ENCODE data around the gene APEX1.
A peak's percentile ranks its signal among the peaks of the same experiment; 100 is the strongest.
"Not testable (repeated sequence)": the region's sequence is repeated elsewhere in the genome, so short reads cannot be mapped to it uniquely, and the experiment has no call there.

Gene APEX1

GRCh38 chr14:20436363-20436755 is 18.7 kb upstream of the APEX1 start:
- no peak for DNase-seq

DNA sequence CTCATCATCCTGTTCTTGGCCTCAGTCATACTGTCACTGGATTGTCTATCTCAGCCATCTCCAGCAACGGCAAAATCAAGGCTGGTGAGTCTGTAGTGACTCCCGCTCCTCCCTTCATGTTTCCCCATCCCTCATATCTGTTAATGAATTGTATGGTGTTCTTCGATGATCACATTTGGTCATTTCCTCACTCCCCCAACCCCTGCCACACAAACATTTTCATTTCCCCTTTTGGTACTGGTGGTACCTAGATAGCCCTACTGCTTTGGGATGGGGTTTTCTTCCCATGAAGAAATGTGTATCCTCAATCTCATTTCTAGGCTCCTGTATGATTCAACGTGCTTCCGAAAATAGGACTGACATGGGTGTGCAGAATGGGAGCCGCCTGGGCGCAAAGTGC is 16.4 kb upstream of the APEX1 start:
- DNase-seq = no peak

GRCh38 chr14:20440465-20440864 is 14.6 kb upstream of the APEX1 start:
- no peak for DNase-seq

- no peak for DNase-seq
These were observed 14.1 kb upstream of the APEX1 start for GRCh38 chr14:20440882-20441281.

- DNase-seq = no peak
These were observed 13.6 kb upstream of the APEX1 start for GRCh38 chr14:20441461-20441860.

- not testable (repeated sequence) for DNase-seq
These were observed 11.4 kb upstream of the APEX1 start for GRCh38 chr14:20443650-20444049.

GRCh38 chr14:20446889-20447288 is 8.1 kb upstream of the APEX1 start:
- DNase-seq = no peak

GRCh38 chr14:20452831-20453230 is 2.2 kb upstream of the APEX1 start:
- not testable (repeated sequence) for DNase-seq

DNA sequence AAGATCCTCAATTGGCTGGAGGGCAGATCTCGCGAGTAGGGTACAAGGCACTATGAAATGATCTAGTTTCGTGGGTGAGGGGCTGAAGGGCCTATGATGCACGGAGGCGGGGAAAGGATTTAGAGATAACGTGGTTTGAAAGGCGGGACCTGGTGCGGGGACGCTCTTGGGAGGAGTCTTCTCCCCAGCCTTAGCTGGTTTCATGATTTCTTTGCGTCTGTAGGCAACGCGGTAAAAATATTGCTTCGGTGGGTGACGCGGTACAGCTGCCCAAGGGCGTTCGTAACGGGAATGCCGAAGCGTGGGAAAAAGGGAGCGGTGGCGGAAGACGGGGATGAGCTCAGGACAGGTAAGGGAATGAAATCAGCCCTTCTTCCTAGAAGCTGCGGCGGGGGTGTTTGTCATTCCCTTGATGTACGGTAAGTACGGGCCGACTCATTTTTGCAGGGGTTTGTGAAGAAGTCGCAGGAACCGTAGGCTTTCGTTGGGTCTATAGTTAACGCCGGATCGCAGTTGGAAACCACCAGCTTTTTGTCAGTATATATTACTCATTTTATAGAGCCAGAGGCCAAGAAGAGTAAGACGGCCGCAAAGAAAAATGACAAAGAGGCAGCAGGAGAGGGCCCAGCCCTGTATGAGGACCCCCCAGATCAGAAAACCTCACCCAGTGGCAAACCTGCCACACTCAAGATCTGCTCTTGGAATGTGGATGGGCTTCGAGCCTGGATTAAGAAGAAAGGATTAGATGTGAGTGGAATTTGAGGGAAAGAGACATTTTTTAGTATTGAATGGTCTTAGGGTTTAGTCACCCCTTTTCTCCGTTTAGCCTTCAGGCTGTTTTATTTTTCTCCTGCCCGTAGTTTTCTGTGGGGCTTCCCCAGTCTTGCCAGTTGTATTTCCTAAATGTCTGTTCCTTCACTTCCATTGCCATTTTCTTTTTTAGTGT is 602 bp downstream of the APEX1 start:
- DNase-seq = no peak

DNA sequence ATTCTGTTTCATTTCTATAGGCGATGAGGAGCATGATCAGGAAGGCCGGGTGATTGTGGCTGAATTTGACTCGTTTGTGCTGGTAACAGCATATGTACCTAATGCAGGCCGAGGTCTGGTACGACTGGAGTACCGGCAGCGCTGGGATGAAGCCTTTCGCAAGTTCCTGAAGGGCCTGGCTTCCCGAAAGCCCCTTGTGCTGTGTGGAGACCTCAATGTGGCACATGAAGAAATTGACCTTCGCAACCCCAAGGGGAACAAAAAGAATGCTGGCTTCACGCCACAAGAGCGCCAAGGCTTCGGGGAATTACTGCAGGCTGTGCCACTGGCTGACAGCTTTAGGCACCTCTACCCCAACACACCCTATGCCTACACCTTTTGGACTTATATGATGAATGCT is 1.9 kb downstream of the APEX1 start:
- DNase-seq = no peak

DNA sequence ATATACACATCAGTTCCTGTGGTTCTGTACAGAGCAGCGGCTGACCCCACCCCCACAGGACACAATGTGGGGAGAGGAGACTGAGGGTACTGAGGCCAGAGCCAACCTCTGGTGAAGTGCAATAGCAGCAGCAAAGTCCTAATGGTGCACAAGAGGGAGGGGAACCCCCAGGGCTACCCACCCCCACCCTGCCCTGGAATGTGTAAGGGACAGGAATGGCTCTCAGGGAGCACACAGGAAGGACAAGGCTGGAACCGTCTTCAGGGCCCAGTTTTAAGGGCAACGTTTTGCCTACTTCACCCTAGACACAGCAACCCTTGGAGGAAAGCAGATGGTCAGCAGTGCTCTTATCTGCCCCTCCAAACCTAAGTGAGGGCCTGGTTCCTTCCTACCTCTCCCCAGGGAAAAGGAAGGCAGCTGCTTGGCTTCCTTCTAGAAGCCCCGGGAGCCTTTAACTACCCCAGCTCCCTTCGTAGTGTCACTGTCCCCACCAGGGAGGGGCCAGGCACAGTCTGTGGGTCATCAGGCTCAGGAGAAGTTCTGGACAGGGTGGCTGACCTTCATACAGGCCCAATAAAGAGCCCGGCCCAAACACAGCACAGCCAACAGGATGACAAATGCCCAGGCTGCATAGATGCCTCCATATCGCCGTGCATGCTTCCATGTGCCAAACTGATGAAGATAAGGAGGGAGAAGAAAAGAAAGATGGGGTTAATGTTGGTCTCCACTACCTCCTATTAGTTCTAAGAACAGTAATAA is 3.2 kb downstream of the APEX1 start:
- no peak for DNase-seq

DNA sequence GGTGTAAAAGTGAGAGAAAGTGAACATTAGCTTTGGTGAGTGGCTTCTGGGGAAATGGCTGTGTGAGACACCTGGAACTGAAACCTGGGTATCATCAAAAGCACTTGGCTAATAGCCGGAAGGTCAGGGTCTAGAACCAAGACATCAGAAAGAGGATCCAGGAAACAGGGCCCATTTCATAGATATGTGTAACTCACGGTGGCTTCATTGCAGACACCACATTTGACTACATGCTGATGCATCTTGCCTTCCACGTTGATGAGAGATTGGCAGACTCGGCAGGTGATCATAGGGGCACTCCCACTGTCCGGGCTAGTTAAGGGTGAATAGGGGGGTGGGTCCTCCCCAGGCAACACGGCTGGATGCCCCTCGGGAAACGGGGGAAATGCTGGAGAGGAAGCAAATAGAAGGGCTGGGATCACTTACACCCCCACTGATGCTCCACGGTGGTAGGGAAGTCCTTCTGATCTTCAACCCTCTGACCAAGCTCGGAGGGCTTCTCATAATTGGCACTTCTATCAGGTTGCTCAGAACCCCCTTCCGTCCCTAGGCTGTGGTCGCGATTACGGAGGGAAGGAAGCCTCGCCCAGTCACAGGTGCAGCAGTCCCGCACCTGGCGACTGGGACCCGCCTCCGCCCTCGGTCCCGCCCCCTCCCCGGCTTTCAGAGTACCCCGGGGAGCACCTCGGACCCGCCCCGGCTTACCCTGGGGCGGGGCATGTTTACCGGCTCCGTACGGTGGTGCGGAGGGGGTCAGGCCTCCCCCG is 5.6 kb downstream of the APEX1 start:
- peak; percentile 47 for DNase-seq

- DNase-seq = peak; percentile 96
These were observed 6.5 kb downstream of the APEX1 start, which contains the start of gene PIP4P1 for GRCh38 chr14:20461225-20462141. TSS of gene PIP4P1 (minus strand) at chr14:20461434. CDS start at chr14:20461325, 109 bp downstream.

DNA sequence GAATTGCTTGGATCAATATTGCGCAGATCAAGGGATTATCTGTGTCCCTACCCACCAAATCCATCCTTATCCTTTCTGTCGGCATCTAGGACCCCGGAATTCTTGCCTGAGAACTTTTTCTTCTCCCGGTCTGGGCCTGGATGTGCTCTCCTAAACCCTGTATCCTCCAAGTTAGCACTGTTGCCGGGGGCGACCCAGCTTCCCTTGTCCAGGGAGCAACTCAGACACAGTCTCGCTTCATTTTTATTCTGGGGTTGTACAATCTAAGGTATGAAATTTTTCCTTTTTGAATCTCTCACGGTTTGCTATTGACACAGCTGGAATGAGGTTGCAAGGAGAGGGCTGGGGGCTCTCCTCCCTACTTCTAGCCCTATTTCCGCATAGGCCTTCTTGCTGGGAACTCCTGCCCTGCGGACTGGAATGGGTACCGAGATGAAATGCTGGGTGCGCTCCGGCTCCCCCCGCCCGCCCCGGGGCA is 13.8 kb downstream of the APEX1 start:
- DNase-seq = no peak

GRCh38 chr14:20469242-20469889 is 14.3 kb downstream of the APEX1 start, which contains the start of gene PNP:
TSS of gene PNP (plus strand) at chr14:20469406. CDS start at chr14:20469525, 119 bp downstream.
- DNase-seq = peak; percentile 86

- DNase-seq = peak; percentile 50
These were observed 15.0 kb downstream of the APEX1 start for GRCh38 chr14:20469890-20470602.

GRCh38 chr14:20470603-20470901 is 15.5 kb downstream of the APEX1 start:
- no peak for DNase-seq

DNA sequence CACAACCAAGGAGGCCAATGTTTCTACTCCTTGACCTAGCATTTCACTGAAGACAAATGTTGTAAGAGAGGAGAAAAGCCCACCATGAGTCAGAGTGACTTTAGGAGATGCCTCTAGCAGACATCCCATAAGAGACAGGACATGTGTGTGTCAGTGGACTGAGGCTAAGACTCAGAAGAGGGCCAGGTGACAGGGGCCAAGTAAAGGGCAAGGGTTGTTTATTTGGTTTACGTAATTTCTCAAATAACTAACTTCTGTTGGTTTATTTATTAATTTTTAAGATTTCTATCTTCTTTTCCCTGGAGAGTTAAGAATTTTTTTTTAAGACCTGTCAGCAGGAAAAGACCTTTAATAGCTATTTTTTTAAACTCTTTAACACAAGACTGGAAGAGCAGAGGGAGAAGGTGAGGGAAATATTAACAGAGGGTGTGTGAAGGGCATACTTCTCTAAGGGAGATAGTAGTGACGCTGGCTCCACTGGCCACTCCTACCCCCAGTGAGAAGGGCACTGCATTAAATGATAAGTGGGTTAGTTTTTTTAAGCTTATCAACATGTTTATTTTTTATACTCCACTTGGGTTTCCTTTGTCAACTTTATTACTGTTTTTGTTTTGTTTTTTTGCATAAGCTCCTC is 17.6 kb downstream of the APEX1 start:
- no peak for DNase-seq

GRCh38 chr14:20476776-20477175 is 21.8 kb downstream of the APEX1 start:
- no peak for DNase-seq

DNA sequence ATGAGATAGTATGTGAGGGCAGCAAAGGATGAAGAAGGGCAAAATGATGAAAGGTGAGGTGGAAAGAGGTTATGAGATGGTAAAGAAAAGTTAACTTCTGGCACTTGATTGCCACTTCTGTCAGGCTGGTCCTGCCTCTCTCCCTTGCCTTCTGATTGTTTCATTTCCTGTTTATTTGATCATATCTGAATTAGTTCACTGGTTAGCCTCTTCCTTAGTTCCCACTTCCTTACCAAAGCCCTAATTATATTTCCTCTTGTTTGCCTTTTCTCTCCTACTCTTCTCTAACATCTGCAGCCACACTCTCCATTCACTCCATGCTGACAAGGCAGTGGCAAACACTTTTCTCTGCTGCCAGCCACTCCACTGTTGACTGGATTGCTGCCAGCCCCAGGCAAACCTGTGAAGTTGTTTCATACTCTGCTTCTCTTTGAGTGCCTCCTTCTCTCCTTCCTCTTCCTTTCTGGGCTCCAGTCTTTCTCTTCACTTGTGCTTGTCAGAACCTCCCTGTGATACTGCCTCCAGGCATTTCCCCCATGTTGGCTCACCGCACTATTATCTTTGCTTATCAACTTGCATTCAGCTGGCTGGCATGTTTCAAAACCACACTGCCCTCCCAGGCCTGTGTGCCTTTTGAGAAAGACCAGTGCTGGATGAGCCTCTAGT is 22.3 kb downstream of the APEX1 start:
- DNase-seq = no peak

All from stimulated activated CD4-positive, alpha-beta T cell treated with anti-CD3 and anti-CD28 coated beads, Interleukin-4, amount 100 ng/mL, for 1 hour (primary cell).